ENCODE results near the gene AFAP1. TPM values are rescaled to one million over a fixed set of nuclear protein-coding genes. Genes with fewer than 3 reads are reported as not detected.
"Not testable (repeated sequence)": the region's sequence is repeated elsewhere in the genome, so short reads cannot be mapped to it uniquely, and the experiment has no call there.

The AFAP1 gene
- total RNA-seq, 2 donors from 2014 or later, result 7.2 to 9.1 TPM

DNA sequence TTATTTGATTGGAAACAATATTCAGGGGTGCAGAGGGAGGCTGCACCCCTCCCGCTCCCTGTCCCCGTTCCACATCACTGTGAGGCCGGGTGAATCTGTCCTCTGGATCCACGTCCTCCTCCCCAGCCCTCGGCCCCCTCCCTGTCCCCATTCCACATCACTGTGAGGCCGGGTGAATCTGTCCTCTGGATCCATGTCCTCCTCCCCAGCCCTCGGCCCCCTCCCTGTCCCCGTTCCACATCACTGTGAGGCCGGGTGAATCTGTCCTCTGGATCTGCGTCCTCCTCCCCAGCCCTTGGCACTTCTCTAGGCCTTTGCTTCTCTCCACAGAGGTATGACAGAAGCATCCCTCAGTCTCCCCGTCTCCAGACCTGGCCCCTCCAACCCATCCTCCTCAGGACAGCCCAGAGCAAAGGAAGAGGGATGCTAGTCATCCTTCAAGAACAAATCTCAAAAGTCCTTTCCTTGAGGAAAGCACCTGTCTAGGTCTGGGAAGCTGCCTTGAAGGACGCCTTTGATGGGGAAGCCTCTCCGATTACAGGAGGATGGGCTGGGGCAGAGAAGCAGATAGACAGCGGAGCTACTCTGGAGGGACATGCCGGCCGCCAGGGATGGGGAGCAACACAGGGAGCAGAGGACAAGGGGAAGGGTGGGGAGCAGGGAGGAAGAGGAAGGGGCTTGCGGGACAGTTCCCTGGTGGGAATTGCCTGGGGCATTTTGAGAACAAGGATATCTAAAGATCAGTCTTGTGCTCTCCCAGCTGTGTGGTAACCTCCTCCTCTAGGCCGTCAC, 10.8 kb upstream of the AFAP1 start:
- DNase-seq (ENCODE audit: low spot score), result peak; percentile 39
- no peaks in the 10 kb centered on the region for H3K9me3 Mint-ChIP-seq
- no peaks in the 10 kb centered on the region for H3K36me3 Mint-ChIP-seq
- H3K27me3 Mint-ChIP-seq, result peaks cover 12 to 22% of the 10 kb centered on the region in 2 donors
- peaks cover 12 to 13% of the 10 kb centered on the region in 2 donors for H3K4me1 Mint-ChIP-seq (ENCODE audit: low read depth in 2 of 2)
- no peak for ATAC-seq
- no peak overlapping the region for H3K4me3 Mint-ChIP-seq
- no peak overlapping the region for H3K27ac Mint-ChIP-seq

DNA sequence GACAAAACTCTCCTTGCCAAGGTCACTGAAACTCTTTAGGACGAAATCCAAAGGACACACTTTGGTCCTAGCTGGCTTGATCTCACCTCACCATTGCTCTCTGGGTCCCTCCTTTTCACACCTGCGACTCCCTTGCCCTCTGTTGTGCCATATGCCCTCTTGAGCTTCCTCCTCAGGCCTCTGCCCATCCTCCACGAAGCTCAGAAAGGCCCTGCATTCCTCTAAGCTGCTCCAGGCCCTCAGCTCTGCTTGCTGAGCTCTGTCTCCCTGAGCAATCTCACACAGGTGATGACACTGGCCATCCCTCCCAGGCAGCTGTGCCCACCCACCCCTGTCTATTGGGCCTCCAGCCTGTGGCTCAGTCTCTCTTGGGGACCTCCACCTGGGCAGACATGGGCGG, 10.1 kb upstream of the AFAP1 start:
- Mint-ChIP-seq H3K27me3 (peaks cover 12 to 22% of the 10 kb centered on the region in 2 donors), H3K4me1 (ENCODE audit: low read depth in 2 of 2) (peaks cover 12 to 13% of the 10 kb centered on the region in 2 donors), H3K27ac (no peak overlapping the region), H3K9me3 (no peaks in the 10 kb centered on the region), H3K36me3 (no peaks in the 10 kb centered on the region), H3K4me3 (no peak overlapping the region)
- no peak for ATAC-seq
- peak; percentile 46 for DNase-seq (ENCODE audit: low spot score)

DNA sequence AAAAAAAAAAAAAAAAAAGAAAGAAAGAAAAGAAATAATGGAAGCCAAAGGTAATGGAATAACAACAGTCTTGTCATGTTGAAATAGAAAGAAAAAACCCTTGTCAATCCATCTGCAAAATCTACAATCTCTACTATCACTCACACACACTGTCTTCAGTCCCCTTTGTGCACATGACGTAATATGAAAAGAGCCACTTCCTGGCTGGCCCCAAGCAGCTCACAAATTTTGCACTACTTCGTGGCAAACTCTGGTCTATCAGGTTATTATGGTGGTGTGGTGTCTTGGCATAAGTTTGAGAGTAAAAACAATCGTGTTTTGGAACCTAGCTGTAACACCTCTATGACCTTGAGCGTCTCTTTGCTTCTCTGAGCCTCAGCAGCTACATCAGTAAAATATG, 8.3 kb upstream of the AFAP1 start:
- Mint-ChIP-seq H3K4me3 (no peak overlapping the region), H3K27me3 (peaks cover 12 to 26% of the 10 kb centered on the region in 2 donors), H3K27ac (no peak overlapping the region), H3K36me3 (no peaks in the 10 kb centered on the region), H3K4me1 (ENCODE audit: low read depth in 2 of 2) (peaks cover 12 to 13% of the 10 kb centered on the region in 2 donors), H3K9me3 (no peaks in the 10 kb centered on the region)
- ATAC-seq (peak in 1 of 2 donors; percentile 70), DNase-seq (ENCODE audit: low spot score) (peak; percentile 31)

DNA sequence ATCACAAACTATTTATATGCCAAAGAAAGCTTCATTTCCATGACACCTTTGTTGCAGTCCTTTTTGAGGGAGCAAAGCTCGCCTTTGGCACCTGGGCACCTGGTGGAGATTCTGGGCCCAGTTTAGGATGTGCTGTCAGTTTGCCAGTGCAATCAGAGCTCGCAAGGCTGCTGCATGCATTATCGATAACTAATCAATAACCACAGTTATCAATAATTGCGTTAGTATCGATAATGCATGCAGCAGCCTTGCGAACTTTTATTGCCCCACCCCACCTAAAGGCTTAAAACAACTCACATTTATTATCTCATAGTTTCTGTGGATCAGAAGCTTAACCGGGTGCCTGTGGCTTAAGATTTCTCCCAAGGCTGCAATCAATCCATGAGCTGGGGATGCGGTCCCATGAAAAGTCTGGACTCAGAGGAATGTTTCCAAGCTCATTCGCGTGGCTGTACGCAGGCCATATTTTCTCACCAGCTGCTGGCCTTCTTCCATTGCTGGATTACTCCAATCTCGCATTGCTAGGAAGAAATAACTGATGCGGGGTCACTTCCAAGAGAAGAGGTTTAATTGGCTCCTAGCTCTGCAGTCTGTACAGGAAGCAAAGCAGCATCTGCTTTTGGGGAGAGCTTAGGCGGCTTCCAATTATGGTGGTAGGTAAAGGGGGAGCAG, 6.2 kb upstream of the AFAP1 start:
- H3K36me3 Mint-ChIP-seq, result no peaks in the 10 kb centered on the region
- no peak overlapping the region for H3K27ac Mint-ChIP-seq
- no peaks in the 10 kb centered on the region for H3K9me3 Mint-ChIP-seq
- peaks cover 13 to 17% of the 10 kb centered on the region in 2 donors for H3K4me1 Mint-ChIP-seq (ENCODE audit: low read depth in 2 of 2)
- ATAC-seq (no peak), DNase-seq (ENCODE audit: low spot score) (no peak)
- no peak overlapping the region for H3K4me3 Mint-ChIP-seq
- H3K27me3 Mint-ChIP-seq, result peaks cover 12 to 28% of the 10 kb centered on the region in 2 donors

DNA sequence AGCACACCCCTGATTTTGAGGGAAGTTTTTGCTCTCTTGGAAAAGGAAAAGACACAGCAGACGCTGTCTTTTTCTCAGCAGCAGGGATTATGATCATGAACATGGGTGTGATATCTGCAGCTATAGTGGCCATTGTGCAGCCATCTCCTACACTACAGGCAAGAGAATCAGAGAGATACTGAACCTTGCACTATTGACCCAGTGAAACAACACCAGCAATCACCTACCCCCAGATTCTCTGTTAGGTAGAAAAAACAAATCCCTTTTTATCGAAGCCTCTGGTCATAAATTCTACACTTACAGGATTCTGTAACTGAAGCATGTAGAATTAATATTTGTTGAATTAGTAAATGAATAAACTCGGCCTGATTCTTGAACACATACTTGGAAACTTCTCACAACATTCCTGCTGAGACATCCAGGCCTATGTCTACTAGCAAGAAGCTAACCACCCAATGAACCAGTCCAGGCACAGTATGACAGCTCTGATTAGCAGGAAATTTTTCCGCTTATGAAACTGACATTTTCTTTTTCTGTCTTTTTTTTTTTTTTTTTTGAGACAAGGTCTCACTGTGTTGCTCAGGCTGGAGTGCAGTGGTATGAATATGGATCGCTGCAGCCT, 5.0 kb upstream of the AFAP1 start:
- DNase-seq (ENCODE audit: low spot score) (no peak), ATAC-seq (no peak)
- Mint-ChIP-seq H3K36me3 (no peaks in the 10 kb centered on the region), H3K27me3 (peaks cover 10 to 20% of the 10 kb centered on the region in 2 donors), H3K9me3 (no peaks in the 10 kb centered on the region), H3K4me3 (no peak overlapping the region), H3K4me1 (ENCODE audit: low read depth in 2 of 2) (peaks cover 13 to 17% of the 10 kb centered on the region in 2 donors), H3K27ac (no peak overlapping the region)

DNA sequence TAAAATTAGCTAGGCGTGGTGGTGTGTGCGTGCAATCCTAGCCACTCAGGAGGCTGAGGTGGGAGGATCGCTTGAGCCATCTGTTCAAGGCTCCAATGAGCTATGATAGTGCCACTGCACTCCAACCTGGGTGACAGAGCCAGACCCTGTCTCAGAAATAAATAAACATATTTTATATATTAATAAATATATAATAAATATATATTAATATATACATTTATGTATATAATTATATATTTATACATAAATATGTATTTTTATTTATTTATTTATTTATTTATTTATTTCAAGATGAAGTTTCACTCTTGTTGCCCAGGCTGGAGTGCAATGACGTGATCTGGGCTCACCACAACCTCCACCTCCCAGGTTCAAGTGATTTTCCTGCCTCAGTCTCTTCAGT, 4.0 kb upstream of the AFAP1 start:
- H3K4me3 Mint-ChIP-seq; DNase-seq (ENCODE audit: low spot score); ATAC-seq; H3K27ac Mint-ChIP-seq; H3K9me3 Mint-ChIP-seq; H3K36me3 Mint-ChIP-seq: not testable (repeated sequence)
- H3K4me1 Mint-ChIP-seq (ENCODE audit: low read depth in 2 of 2), result peaks cover 6 to 10% of the 10 kb centered on the region in 2 donors
- H3K27me3 Mint-ChIP-seq, result peaks cover 0 to 11% of the 10 kb centered on the region in 2 donors

DNA sequence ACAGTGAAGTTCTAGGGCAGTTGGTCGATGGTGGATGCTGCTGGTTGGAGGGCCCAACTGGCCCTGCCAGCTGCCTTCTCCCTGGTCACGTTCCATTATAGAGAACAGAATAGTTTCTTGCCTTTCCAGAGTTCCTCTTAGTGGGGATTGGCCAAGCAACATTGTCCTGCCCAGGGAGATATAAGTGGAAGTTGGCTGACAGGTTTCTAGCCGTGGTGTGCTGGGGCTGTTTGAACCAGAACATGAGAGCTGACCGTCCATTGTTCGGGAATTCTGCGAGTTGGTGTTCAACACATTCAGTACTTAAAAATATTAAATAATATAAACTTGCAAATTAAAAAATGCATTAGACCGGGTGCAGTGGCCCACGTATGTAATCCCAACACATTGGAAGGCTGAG, 3.5 kb upstream of the AFAP1 start:
- Mint-ChIP-seq H3K27ac (no peak overlapping the region), H3K4me3 (no peak overlapping the region), H3K9me3 (no peaks in the 10 kb centered on the region), H3K36me3 (no peaks in the 10 kb centered on the region), H3K4me1 (ENCODE audit: low read depth in 2 of 2) (peaks cover 4 to 11% of the 10 kb centered on the region in 2 donors), H3K27me3 (peaks cover 0 to 11% of the 10 kb centered on the region in 2 donors)
- no peak for ATAC-seq
- no peak for DNase-seq (ENCODE audit: low spot score)

DNA sequence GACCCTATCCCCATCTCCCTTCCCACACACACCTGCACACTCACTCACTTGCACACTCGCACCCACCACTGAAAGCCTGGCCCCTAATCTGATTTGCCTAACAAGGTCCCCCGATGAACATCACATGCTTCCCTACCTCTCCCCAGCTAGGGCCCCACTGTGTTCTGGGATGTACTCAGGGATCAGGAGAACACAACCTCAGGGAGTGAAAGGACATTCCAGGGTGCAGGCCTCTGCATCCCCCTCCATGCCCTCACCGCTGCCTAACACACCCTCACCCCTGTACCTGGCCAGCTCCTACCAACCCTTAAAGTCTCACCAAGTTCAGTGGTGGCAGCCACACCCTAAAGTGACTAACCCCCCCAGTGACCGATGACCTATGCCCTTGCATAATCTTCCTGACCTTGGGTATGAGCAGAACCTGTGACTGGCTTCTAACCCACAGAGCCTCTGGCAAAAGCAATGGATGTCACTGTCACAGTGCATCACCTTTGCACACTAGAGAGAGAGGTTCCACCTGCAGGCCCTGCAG, 2.4 kb upstream of the AFAP1 start:
- ATAC-seq (no peak), DNase-seq (ENCODE audit: low spot score) (no peak)
- Mint-ChIP-seq H3K27ac (no peak overlapping the region), H3K9me3 (no peaks in the 10 kb centered on the region), H3K4me3 (no peak overlapping the region), H3K36me3 (no peaks in the 10 kb centered on the region), H3K27me3 (peaks cover 0 to 16% of the 10 kb centered on the region in 2 donors), H3K4me1 (ENCODE audit: low read depth in 2 of 2) (peaks cover 5 to 12% of the 10 kb centered on the region in 2 donors)

DNA sequence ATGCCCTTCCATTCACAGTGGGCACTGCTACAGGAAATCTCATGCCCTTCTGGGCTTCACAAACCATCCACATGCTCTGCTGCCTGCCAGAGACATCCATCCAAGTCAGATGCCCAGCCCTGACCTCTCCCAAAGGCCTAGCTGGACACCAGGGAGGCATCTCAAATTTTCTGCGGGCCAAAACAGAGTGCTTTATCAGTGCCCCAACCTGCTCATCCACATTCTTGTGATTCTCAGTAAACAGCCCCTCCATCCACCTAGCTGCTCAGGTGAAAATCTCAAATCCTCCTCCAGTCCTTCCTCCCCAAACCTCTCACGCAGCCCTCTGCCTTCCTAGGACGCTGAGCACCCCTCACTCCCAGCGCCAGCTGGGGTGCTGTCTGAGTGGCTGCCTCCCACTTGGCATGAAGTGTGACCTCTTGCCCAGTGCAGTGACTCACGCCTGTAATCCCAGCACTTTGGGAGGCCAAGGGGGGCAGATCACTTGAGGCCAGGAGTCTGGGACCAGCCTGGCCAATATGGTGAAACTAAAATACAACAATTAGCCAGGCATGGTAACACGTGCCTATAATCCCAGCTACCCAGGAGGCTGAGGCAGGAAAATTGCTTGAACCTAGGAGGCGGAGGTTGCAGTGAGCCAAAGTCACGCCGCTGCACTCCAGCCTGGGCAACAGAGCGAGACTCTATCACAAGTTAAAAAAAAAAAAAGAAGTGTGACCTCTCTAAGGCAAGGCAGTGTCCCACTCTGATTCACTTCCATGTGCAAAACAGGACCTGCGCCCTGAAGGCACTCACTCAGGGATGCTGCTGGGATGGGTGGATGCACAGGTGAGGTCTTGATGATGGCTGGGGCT, 1.7 kb upstream of the AFAP1 start:
- DNase-seq (ENCODE audit: low spot score) (no peak), ATAC-seq (no peak)
- Mint-ChIP-seq H3K27ac (peak overlapping the region in 1 of 2 donors; percentile 63), H3K4me3 (peak overlapping the region; percentile 32), H3K36me3 (no peaks in the 10 kb centered on the region), H3K4me1 (ENCODE audit: low read depth in 2 of 2) (peaks cover 5 to 12% of the 10 kb centered on the region in 2 donors), H3K9me3 (no peaks in the 10 kb centered on the region), H3K27me3 (peaks cover 0 to 20% of the 10 kb centered on the region in 2 donors)

DNA sequence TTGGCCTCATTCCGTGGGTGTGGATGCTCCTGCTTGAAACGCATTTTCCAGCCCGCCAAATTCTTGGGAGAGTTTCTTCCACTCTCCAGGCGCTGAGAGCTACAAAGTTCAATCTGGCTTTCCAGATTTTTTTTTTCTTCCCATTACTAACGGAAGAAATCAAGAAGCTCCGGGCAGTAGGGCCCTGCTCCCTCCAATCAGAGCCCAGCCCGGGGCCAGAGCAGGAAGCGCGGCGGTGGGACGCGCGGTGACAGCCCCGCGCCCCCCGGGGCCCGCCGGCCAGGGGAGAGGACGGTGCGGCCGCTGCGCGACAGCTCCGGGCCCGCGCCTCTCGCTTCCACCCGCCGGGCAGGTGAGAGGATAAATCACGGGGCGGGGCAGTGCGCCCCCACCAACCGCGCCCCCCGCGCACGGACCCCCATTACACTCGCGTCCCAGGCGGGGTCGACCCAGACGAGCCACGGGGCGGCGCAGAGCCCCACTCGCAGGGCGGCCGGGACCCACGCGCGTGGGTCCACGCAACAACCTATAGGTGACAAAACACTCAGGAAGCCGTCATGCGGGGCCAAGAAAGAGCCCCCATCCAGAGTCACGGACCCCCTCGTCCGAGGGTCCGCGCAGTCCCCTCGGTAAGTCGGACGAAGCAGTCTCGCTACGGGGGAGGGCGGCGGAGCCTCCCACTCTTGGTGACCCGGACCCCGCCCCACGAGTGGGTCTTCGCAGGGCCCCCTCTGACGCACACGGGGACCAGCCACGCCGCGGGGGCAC, 868 bp downstream of the AFAP1 start:
- Mint-ChIP-seq H3K27me3 (peaks cover 0 to 19% of the 10 kb centered on the region in 2 donors), H3K36me3 (no peaks in the 10 kb centered on the region), H3K27ac (no peak overlapping the region), H3K4me1 (ENCODE audit: low read depth in 2 of 2) (peaks cover 5 to 12% of the 10 kb centered on the region in 2 donors), H3K9me3 (no peaks in the 10 kb centered on the region), H3K4me3 (peak overlapping the region; percentile 75)
- DNase-seq (ENCODE audit: low spot score) (no peak), ATAC-seq (no peak)

DNA sequence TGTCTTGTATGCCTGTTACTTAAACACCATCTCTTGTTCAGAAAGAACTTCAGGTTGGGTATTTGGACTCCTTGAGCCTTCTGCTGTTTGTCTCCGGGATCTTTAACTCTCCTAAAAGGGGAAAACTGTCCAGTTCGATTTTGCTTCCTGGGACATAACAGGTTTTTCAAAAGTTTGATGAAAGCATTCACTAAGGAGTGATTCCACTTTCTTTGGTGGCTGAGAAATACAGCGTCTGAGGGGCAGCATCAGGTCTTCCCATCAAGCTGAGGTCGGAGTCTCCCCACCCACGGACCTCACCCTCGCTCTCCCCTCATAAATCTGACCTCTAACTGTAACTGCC, 1.4 kb downstream of the AFAP1 start:
- Mint-ChIP-seq H3K27me3 (peaks cover 0 to 19% of the 10 kb centered on the region in 2 donors), H3K36me3 (no peaks in the 10 kb centered on the region), H3K4me3 (peak overlapping the region; percentile 75), H3K27ac (no peak overlapping the region), H3K4me1 (ENCODE audit: low read depth in 2 of 2) (peaks cover 5 to 12% of the 10 kb centered on the region in 2 donors), H3K9me3 (no peaks in the 10 kb centered on the region)
- no peak for DNase-seq (ENCODE audit: low spot score)
- no peak for ATAC-seq

DNA sequence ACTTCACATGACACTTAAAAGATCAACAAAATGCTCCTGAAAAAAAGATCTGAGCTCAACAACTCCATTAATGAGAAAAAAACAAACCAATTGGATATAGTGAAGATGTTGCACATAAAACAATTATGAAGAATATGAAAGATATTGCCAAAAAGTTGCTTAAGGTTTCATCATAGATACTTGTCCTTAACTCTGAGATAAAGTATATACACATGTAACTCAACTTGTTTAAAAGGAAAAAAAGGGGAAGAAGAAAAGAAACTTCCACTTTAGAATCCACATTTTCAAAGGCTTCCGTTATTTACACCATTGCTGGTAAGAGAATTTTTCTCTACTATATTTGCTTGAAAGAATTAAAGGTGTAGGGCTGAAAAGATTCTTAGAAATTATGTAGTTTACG, 2.7 kb downstream of the AFAP1 start:
- DNase-seq (ENCODE audit: low spot score), result no peak
- no peak for ATAC-seq
- Mint-ChIP-seq H3K9me3 (no peaks in the 10 kb centered on the region), H3K36me3 (no peaks in the 10 kb centered on the region), H3K27me3 (peaks cover 0 to 16% of the 10 kb centered on the region in 2 donors), H3K4me1 (ENCODE audit: low read depth in 2 of 2) (peaks cover 5 to 12% of the 10 kb centered on the region in 2 donors), H3K4me3 (no peak overlapping the region), H3K27ac (no peak overlapping the region)
